ENCODE results near the gene COL5A1. TPM values are rescaled to one million over a fixed set of nuclear protein-coding genes. Genes with fewer than 3 reads are reported as not detected.

Gene COL5A1
- total RNA-seq, 2 donors from 2014 or later: 127 to 129 TPM

DNA sequence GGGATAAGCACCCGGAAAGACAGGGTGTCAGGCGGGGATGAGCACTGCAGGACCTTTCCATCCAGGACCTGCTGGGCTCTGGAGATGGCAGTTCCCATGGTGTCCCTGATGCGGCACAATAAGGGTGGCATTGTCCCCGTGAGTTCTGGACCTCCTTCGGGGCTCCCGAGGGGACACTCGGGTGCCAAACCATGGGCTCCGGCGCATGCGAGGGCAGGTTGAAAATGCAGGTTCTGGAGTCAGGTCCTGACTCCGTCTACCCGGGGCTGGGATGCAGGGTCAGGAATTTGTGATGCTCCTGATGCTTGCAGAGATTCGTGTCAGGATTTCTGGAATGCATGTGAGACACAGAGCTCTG is 239.7 kb downstream of the COL5A1 start:
- TF ChIP-seq, protein P1, sequence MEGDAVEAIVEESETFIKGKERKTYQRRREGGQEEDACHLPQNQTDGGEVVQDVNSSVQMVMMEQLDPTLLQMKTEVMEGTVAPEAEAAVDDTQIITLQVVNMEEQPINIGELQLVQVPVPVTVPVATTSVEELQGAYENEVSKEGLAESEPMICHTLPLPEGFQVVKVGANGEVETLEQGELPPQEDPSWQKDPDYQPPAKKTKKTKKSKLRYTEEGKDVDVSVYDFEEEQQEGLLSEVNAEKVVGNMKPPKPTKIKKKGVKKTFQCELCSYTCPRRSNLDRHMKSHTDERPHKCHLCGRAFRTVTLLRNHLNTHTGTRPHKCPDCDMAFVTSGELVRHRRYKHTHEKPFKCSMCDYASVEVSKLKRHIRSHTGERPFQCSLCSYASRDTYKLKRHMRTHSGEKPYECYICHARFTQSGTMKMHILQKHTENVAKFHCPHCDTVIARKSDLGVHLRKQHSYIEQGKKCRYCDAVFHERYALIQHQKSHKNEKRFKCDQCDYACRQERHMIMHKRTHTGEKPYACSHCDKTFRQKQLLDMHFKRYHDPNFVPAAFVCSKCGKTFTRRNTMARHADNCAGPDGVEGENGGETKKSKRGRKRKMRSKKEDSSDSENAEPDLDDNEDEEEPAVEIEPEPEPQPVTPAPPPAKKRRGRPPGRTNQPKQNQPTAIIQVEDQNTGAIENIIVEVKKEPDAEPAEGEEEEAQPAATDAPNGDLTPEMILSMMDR (IDR thresholded peaks at IDR 0.05): no peak
- Histone ChIP-seq H3K4me1 (ENCODE audit: control insufficient read depth in 1 of 2, low read depth in 2 of 2) (no peaks in the 10 kb centered on the region), H3K27ac (no peak overlapping the region), H3K27me3 (replicated peaks; ENCODE audit: insufficient read depth) (no peaks in the 10 kb centered on the region), H3K9me3 (no peaks in the 10 kb centered on the region), H3K36me3 (no peaks in the 10 kb centered on the region), H3K4me3 (no peak overlapping the region)
- no peak for DNase-seq (ENCODE audit: low spot score)
- ATAC-seq (ENCODE audit: insufficient number of reproducible peaks, low FRiP score, low read depth): no peak

DNA sequence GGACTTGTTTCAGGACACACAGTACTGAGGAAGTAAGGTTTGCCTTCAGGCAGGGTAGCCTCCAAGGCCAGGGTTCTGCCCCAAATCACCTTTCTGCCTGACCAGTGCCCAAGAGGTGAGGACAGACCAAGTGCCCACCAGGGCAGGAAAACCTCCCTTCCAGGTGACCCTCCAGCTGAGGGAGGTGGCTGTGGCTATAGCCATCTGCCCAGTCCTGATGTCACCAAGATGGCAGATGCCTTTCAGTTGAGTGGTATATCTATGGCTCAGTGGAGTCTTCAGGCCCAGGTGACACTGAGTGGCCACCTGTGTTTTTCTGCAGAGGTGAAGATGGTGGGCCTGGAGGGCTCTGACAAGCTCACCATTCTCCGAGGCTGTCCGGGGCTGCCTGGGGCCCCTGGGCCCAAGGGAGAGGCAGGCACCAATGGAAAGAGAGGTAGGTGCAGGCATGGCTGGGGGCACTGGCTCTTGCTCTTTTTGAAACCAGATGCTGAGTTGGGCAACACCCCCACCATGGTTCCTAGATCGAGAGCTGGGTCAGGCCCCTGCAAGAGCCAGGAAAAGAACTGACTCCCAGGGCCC is 240.7 kb downstream of the COL5A1 start:
- Histone ChIP-seq H3K27me3 (replicated peaks; ENCODE audit: insufficient read depth) (no peaks in the 10 kb centered on the region), H3K4me3 (no peak overlapping the region), H3K36me3 (no peaks in the 10 kb centered on the region), H3K27ac (no peak overlapping the region), H3K9me3 (no peaks in the 10 kb centered on the region), H3K4me1 (ENCODE audit: control insufficient read depth in 1 of 2, low read depth in 2 of 2) (no peaks in the 10 kb centered on the region)
- TF ChIP-seq, protein P1 (IDR thresholded peaks at IDR 0.05): no peak
- ATAC-seq (ENCODE audit: insufficient number of reproducible peaks, low FRiP score, low read depth): no peak
- DNase-seq (ENCODE audit: low spot score): no peak

DNA sequence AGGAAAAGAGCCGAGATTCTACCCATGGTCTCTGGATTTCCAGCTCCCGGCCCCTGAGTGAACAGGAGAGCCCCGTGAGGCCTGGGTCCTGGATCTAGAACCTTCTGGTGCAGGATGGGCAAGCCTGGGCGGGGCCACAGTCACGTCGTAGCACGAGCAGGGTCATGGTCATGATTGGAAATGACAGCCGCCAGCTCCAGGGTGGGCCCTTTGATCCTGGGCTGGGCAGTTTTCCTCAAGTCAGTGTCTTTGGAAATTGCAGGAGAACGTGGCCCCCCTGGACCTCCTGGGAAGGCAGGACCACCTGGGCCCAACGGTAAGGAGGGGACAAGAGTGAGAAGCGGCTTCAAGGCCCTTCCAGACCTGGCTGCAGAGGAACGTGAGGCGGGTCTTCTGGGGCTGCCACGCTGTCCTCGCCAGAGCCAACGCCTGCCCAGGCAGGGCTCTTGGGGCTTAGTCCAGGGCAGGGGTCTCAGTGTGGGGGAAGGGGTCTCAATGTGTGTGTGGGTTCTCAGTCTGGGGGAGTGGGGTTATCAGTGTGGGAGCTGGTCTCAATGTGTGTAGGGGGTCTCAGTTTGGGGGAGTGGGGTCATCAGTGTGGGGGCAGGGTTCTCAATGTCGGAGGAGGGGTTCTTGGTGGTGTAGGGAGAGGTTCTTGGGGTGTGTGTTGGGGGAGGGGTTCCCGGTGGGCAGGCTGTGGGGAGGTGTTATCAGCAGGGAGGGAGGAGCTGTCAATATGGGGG is 241.6 kb downstream of the COL5A1 start:
- DNase-seq (ENCODE audit: low spot score): no peak
- ATAC-seq (ENCODE audit: insufficient number of reproducible peaks, low FRiP score, low read depth): no peak
- H3K9me3 ChIP-seq: no peaks in the 10 kb centered on the region

DNA sequence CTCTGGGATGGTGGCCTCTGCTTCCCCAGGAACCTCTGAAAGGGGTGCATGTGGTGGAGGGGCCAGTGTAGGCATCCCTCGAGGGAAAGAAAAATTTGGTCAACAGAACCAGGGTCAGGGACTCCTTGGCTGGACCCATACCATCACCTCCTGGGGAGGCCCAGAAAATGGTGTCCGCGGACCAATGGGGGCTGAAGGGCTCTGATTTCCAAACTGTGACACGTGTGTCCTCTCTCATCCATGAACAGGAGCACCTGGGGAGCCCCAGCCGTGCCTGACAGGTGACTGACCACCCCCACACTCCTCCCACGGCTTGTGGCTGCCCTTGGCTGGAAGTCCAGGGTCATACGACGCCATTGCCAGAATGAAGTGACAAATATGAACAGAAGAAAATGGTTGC is 242.9 kb downstream of the COL5A1 start:
- TF ChIP-seq, protein P1 (IDR thresholded peaks at IDR 0.05): no peak
- Histone ChIP-seq H3K27ac (no peak overlapping the region), H3K36me3 (no peaks in the 10 kb centered on the region), H3K27me3 (replicated peaks; ENCODE audit: insufficient read depth) (no peaks in the 10 kb centered on the region), H3K4me3 (no peak overlapping the region), H3K4me1 (ENCODE audit: control insufficient read depth in 1 of 2, low read depth in 2 of 2) (no peaks in the 10 kb centered on the region), H3K9me3 (no peaks in the 10 kb centered on the region)
- no peak for ATAC-seq (ENCODE audit: insufficient number of reproducible peaks, low FRiP score, low read depth)
- DNase-seq (ENCODE audit: low spot score): no peak

More for the DNA sequence above, 241.6 kb downstream of the COL5A1 start:
- Histone ChIP-seq H3K27me3 (replicated peaks; ENCODE audit: insufficient read depth) (no peaks in the 10 kb centered on the region), H3K36me3 (no peaks in the 10 kb centered on the region), H3K4me1 (ENCODE audit: control insufficient read depth in 1 of 2, low read depth in 2 of 2) (no peaks in the 10 kb centered on the region), H3K4me3 (no peak overlapping the region), H3K27ac (no peak overlapping the region)
- TF ChIP-seq, protein P1 (IDR thresholded peaks at IDR 0.05): no peak

DNA sequence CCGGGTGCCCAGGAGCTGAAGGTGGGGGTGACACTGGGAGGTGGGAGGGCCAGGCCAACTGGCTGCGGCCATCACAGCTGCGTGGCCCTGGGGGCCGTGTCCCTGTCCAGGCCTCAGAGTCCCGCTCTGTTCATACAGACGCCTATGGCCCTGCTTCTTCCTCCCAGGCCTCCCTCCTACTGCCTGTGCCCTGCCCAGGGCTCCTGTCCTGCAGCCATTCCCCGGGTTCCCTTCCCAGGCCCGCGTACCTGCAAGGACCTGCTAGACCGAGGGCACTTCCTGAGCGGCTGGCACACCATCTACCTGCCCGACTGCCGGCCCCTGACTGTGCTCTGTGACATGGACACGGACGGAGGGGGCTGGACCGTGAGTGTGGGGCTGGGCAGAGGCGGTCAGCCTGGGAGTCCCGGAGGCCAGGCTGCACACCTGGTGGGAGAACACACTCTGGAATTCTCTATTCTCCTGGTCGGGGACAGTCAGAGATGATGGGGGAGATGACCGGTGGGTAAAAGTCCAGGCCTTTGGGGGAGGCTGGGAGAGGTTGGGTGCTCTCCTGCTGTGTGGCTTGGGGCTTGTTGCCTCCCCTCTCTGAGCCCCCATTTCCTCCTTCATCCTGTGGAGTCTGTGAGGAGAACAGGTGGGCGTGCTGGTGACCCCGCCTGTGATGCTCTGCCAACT is 243.5 kb downstream of the COL5A1 start:
- no peaks in the 10 kb centered on the region for H3K9me3 ChIP-seq
- no peaks in the 10 kb centered on the region for H3K27me3 ChIP-seq (replicated peaks; ENCODE audit: insufficient read depth)
- no peak overlapping the region for H3K4me3 ChIP-seq
- no peak for ATAC-seq (ENCODE audit: insufficient number of reproducible peaks, low FRiP score, low read depth)
- no peaks in the 10 kb centered on the region for H3K4me1 ChIP-seq (ENCODE audit: control insufficient read depth in 1 of 2, low read depth in 2 of 2)
- no peaks in the 10 kb centered on the region for H3K36me3 ChIP-seq
- DNase-seq (ENCODE audit: low spot score): no peak
- TF ChIP-seq, protein P1 (IDR thresholded peaks at IDR 0.05): no peak
- H3K27ac ChIP-seq: no peak overlapping the region
